Breast epithelium (tissue), 4 donors: ENCODE measurements around the gene FABP7. TPM values are rescaled to one million over a fixed set of nuclear protein-coding genes. Genes with fewer than 3 reads are reported as not detected.
A peak's percentile ranks its signal among the peaks of the same experiment; 100 is the strongest.

Experiments
- DNase-seq, 2 donors: peaks; one replicate each; pipeline ENCODE4 v3.0.0-alpha.2; 2019; ENCODE audit warnings: low spot score in 2 of 2
- H3K27ac ChIP-seq, 2 donors: fragments of 200-600 bp; sonication (generic) in 1 of 2; one replicate each; pipeline ENCODE4 v1.5.1; 2016 to 2019; ENCODE audit warnings: mild to moderate bottlenecking in 1 of 2
- H3K27me3 ChIP-seq, 2 donors: fragments of 200-600 bp; sonication (generic) in 1 of 2; one replicate each; pipeline versions ENCODE4 v1.5.1 to v1.6.0; 2017 to 2019; ENCODE audit warnings: control low read depth in 1 of 2, mild to moderate bottlenecking in 1 of 2
- H3K36me3 ChIP-seq: fragments of 200-600 bp; one replicate; pipeline ENCODE4 v1.5.1; 2019
- H3K4me1 ChIP-seq, 2 donors: fragments of 200-600 bp; sonication (generic); one replicate each; pipeline ENCODE4 v1.5.1; 2016 to 2019; ENCODE audit warnings: control low read depth in 1 of 2
- H3K4me3 ChIP-seq, 3 donors: fragments of 200-600 bp; sonication (generic); 1 replicate in 2 of 3; 2 replicates in 1 of 3; pipeline ENCODE4 v1.5.1; 2016 to 2019; ENCODE audit warnings: mild to moderate bottlenecking in 3 of 3, moderate library complexity in 2 of 3
- H3K9me3 ChIP-seq, 2 donors: fragments of 200-600 bp; sonication (generic) in 1 of 2; one replicate each; pipeline ENCODE4 v1.5.1; 2016 to 2019; ENCODE audit warnings: control low read depth in 1 of 2
- CTCF ChIP-seq, 3 donors: fragments of 450-650 bp; IDR thresholded peaks; one replicate each; pipeline ENCODE4 v1.5.1; 2016 to 2017; ENCODE audit warnings: antibody characterized with exemption in 3 of 3, mild to moderate bottlenecking in 3 of 3, moderate library complexity in 3 of 3
- POLR2A ChIP-seq: fragments of 450-650 bp; IDR thresholded peaks from one replicate; pipeline ENCODE4 v1.6.1; 2016; ENCODE audit warnings: antibody characterized with exemption, mild to moderate bottlenecking, moderate library complexity
- POLR2AphosphoS5 ChIP-seq, 3 donors: sonication (generic); formaldehyde crosslinking; IDR thresholded peaks; one replicate each; pipeline ENCODE4 v1.6.1; 2017; ENCODE audit warnings: antibody characterized with exemption in 3 of 3
- intact Hi-C: fragments of 100-400 bp; cut with DNase I; formaldehyde crosslinking; loops from one replicate; pipeline ENCODE4 v1.15.1; 2023; ENCODE audit warnings: low total_unique reads
- total RNA-seq, 3 donors: library from RNA; depleted of rRNA; stranded (reverse); fragments of >200 nt; gene quantifications; one replicate each; pipeline ENCODE4 v1.1.0, GENCODE V29; 2016

FABP7 gene
- 1 to 10 TPM in 2 of 3 donors, not detected in 1; 2.6 to 3.6 TPM for total RNA-seq

- no peak for TF ChIP-seq POLR2AphosphoS5 (IDR thresholded peaks at IDR 0.05)
- Histone ChIP-seq H3K9me3 (no peaks in the 10 kb centered on the region), H3K27ac (peak within 1 kb of the TSS; percentile 8 to 30), H3K4me1 (no peaks in the 10 kb centered on the region), H3K4me3 (peak within 1 kb of the TSS in 2 of 3 donors; percentile 19), H3K27me3 (no peaks in the 10 kb centered on the region), H3K36me3 (no peaks in the 10 kb centered on the region)
- intact Hi-C loops, result no loop called here
- no peak for DNase-seq
Measured at GRCh38 chr6:122779667-122780066, at the start of gene FABP7. FABP7 (plus strand) TSS chr6:122779716; CDS start chr6:122779795, 79 bp downstream.

GRCh38 chr6:122730334-122730733, 49.2 kb upstream of the FABP7 start:
- H3K27ac ChIP-seq, result no peak overlapping the region
- H3K36me3 ChIP-seq, result no peaks in the 10 kb centered on the region
- TF ChIP-seq CTCF (IDR thresholded peaks at IDR 0.05) (no peak), POLR2AphosphoS5 (IDR thresholded peaks at IDR 0.05) (no peak), POLR2A (no peak)
- H3K27me3 ChIP-seq, result no peaks in the 10 kb centered on the region
- DNase-seq, result no peak
- H3K4me1 ChIP-seq, result no peaks in the 10 kb centered on the region
- no peak overlapping the region for H3K4me3 ChIP-seq
- intact Hi-C loops, result no loop called here
- H3K9me3 ChIP-seq, result no peaks in the 10 kb centered on the region

- DNase-seq, result no peak
- Histone ChIP-seq H3K27ac (no peak overlapping the region), H3K4me3 (no peak overlapping the region), H3K27me3 (no peaks in the 10 kb centered on the region), H3K9me3 (no peaks in the 10 kb centered on the region), H3K4me1 (no peaks in the 10 kb centered on the region), H3K36me3 (no peaks in the 10 kb centered on the region)
- TF ChIP-seq POLR2AphosphoS5 (IDR thresholded peaks at IDR 0.05) (no peak), POLR2A (no peak), CTCF (IDR thresholded peaks at IDR 0.05) (peak; percentile 36 to 66 (median 60))
- intact Hi-C loops, result no loop called here
Measured at GRCh38 chr6:122730775-122731386, 48.6 kb upstream of the FABP7 start.

- DNase-seq, result no peak
- no peak for TF ChIP-seq POLR2AphosphoS5 (IDR thresholded peaks at IDR 0.05)
- no peak for TF ChIP-seq CTCF (IDR thresholded peaks at IDR 0.05)
- no peak for TF ChIP-seq POLR2A
- intact Hi-C loops, result no loop called here
- H3K4me3 ChIP-seq, result no peak overlapping the region
- no peaks in the 10 kb centered on the region for H3K4me1 ChIP-seq
- no peak overlapping the region for H3K27ac ChIP-seq
- no peaks in the 10 kb centered on the region for H3K36me3 ChIP-seq
- no peaks in the 10 kb centered on the region for H3K9me3 ChIP-seq
- H3K27me3 ChIP-seq, result no peaks in the 10 kb centered on the region
Measured at GRCh38 chr6:122733259-122733658, 46.3 kb upstream of the FABP7 start.

GRCh38 chr6:122734529-122735395, 44.8 kb upstream of the FABP7 start:
- TF ChIP-seq POLR2AphosphoS5 (IDR thresholded peaks at IDR 0.05), result no peak
- TF ChIP-seq POLR2A, result no peak
- TF ChIP-seq CTCF (IDR thresholded peaks at IDR 0.05), result no peak
- H3K27ac ChIP-seq, result peak overlapping the region in 1 of 2 donors; percentile 8
- H3K9me3 ChIP-seq, result no peaks in the 10 kb centered on the region
- intact Hi-C loops, result no loop called here
- no peak for DNase-seq
- no peaks in the 10 kb centered on the region for H3K36me3 ChIP-seq
- no peaks in the 10 kb centered on the region for H3K27me3 ChIP-seq
- no peak overlapping the region for H3K4me3 ChIP-seq
- no peaks in the 10 kb centered on the region for H3K4me1 ChIP-seq
